GM21360 (cell line): ENCODE data around the gene BSPRY.
A peak's percentile ranks its signal among the peaks of the same experiment; 100 is the strongest.
"Not testable (repeated sequence)": the region's sequence is repeated elsewhere in the genome, so short reads cannot be mapped to it uniquely, and the experiment has no call there.

ENCODE experiments used
- ATAC-seq: cut with Tn5 transposase; IDR thresholded peaks from one replicate; pipeline ENCODE4 v1.9.1; 2021; ENCODE audit warnings: mild to moderate bottlenecking, moderate library complexity; ENCODE audit not compliant: unreplicated experiment

BSPRY gene

GRCh38 chr9:113368982-113369854 is 19.9 kb downstream of the BSPRY start:
- no peak for ATAC-seq

GRCh38 chr9:113369855-113370140 is 20.5 kb downstream of the BSPRY start:
- no peak for ATAC-seq

GRCh38 chr9:113370806-113371325 is 21.5 kb downstream of the BSPRY start:
- no peak for ATAC-seq

- ATAC-seq = no peak
Observed at GRCh38 chr9:113372059-113372458, 22.7 kb downstream of the BSPRY start.

DNA sequence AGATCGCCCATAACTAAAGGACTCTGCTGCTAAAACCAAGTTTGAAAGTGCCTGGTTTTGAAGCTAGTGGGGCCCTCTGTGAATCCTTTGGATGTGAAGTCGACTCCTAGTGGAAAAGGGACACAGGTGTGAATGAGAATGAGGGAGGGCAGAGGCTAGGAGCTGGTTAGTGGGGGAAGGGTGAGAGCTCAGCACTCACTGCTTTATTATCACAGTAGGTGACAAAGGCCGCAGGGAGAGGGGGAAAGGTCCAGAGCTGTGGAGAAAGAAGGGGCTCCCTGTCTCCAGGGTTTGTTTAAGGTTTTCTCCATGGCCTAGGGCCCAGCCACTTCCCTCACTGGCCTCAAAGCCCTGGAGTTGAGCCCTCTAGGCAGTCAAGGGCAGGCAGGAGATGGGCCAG is 23.9 kb downstream of the BSPRY start:
- no peak for ATAC-seq

- no peak for ATAC-seq
Observed at GRCh38 chr9:113373676-113374392, 24.5 kb downstream of the BSPRY start.

GRCh38 chr9:113375057-113376023 is 26.0 kb downstream of the BSPRY start:
- no peak for ATAC-seq

DNA sequence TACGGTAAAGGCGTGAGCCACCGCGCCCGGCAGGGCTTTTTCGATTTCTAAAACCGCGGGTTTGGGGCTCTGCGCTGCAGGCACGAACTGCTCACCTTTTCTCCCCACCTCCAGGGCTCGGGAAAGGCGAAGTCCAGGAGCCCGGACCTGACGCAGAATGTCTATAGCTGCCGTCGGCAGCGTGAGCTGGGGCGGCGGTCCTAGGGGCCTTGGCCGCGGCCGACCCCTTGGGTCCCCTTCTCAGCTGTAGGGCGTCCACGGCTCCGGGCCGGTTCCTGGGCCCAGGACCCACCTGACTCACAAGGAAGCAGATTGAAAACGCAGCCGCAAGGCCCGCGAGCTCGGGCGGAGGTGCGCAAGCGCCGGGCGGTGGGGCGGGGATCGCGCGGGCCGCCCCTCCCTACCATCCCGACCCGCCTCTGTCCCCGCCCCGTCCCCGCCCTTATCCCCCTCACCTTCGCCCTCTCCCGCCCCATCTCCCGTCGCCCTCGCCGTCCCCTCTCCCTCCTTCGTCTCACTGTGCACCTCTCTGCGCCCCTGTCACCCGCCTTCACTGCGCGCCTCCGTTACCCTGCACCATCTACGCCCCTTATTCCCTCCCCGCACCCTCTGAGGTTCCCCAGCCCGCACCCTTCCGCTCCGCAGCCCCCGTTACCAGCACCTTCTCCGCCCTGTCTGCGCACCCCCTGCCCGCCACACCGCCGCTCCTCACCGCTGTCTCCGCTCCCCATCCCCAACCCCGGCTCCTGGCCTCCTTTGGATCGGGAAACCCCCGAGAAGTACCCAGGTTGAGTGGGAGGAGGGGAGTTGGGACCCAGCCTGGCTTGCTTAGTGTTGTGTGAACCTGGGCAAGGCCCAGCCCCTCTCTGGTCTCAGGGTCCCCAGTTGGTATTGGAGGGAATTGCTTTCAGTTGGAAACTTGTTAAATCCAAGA is 27.6 kb downstream of the BSPRY start, which contains the start of gene HDHD3:
Gene HDHD3 (minus strand): TSS at position 353 of the 934 bp plus-strand sequence. CDS start 2,632 bp downstream, outside the sequence.
- peak; percentile 62 for ATAC-seq

DNA sequence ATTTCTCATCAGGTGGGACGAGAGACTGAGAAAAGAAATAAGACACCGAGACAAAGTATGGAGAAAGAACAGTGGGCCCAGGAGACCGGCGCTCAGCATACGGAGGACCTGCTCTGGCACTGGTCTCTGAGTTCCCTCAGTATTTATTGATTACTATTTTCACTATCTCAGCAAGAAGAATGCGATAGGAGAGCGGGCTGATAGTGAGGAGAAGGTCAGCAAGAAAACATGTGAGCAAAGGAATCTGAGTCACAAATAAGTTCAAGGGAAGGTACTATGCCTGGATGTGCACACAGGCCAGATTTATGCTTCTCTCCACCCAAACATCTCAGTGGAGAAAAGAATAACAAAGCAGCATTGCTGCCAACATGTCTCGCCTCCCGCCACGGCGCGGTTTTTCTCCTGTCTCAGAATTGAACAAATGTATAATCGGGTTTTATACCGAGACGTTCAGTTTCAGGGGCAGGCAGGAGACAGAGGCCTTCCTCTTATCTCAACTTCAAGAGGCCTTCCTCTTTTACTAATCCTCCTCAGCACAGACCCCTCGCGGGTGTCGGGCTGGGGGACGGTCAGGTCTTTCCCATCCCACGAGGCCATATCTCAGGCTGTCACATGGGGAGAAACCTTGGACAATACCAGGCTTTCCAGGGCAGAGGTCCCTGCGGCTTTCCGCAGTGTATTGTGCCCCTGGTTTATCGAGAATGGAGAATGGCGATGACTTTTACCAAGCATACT is 29.9 kb downstream of the BSPRY start:
- not testable (repeated sequence) for ATAC-seq

DNA sequence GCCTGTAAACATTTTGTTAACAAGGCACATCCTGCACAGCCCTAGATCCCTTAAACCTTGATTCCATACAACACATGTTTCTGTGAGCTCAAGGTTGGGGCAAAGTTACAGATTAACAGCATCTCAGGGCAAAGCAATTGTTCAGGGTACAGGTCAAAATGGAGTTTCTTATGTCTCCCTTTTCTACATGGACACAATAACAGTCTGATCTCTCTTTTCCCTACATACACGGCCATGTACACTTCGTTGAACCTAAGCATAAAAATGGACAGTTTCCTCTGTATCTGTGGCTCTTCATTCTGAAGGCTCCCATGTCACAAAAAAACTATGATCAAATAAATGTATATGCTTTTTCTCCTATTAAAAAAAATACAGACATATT is 30.5 kb downstream of the BSPRY start:
- ATAC-seq = not testable (repeated sequence)

DNA sequence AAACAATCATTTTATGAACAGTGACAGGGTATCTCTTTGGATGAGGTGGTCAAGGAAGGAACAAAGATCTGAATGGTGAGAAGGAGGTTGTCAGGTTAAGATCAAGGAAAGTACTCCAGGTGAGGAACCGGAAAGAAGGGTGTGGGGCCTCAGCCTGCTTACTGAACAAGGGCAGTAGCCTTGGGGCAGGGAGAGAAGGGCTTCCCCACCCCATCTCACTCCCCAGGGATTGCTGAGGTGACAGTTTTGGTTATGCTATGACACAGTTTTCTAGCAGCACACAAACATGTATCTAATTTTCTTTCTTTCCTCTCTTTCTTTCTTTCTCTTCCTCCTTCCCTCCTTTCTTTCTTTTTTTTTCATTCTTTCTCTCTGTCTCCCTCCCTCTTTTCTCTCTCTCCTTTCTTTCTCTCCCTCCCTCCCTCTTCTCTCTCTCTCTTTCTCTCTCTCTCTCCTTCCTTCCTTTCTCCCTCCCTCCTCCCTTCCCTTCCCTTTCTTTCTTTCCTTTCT is 31.6 kb downstream of the BSPRY start:
- no peak for ATAC-seq

DNA sequence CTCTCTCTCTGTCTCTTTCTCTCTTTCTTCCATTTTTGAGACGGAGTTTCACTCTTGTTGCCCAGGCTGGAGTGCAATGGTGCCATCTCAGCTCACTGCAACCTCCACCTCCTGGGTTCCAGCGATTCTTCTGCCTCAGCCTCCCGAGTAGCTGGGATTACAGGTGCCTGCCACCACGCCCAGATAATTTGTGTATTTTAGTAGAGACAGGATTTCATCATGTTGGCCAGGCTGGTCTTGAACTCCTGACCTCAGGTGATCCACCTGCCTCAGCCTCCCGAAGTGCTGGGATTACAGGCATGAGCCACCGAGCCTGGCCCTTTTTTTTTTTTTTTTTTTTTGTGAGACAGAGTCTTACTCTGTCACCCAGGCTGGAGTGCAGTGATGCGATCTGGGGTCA is 32.1 kb downstream of the BSPRY start:
- not testable (repeated sequence) for ATAC-seq

- ATAC-seq = no peak
Observed at GRCh38 chr9:113381909-113382411, 32.6 kb downstream of the BSPRY start.

- no peak for ATAC-seq
Observed at GRCh38 chr9:113386571-113387393, 37.4 kb downstream of the BSPRY start.

DNA sequence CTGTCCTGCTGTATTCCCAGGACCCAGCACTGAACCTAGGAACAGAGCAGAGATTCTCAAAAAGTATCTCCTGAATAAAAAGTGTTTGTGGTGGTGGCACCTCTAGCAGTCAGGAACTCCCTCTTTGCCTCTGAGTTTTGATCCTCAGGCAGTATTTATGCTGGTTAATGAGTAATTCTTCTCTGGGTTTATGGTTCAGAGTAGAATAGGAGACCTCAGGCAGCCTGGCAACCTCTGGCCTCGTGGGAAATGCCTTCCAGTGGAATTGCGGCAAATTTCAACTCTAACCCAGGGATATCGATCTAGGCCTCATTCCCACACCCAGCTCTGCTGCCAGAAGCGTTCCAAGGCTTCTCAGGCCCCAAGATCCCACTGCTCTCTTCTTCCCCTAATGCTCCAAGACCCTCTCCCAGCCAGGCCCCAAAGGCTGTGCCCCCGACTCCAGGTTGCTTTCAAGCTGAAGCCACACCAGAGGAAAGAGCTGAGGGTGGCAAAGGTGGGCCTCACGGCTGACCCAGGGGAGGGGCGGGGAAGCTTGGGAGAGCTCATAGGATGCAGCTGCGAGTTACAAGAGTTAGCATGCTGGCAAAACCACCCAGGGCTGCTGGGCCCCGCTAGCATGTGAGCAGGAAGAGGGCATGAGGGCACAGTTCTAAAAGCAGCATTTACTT is 38.4 kb downstream of the BSPRY start:
- no peak for ATAC-seq

- no peak for ATAC-seq
Observed at GRCh38 chr9:113388833-113389232, 39.5 kb downstream of the BSPRY start.

- no peak for ATAC-seq
Observed at GRCh38 chr9:113389451-113389850, 40.1 kb downstream of the BSPRY start.
